ENCODE data around the gene RHOB. TPM values are rescaled to one million over a fixed set of nuclear protein-coding genes. Genes with fewer than 3 reads are reported as not detected.
A peak's percentile ranks its signal among the peaks of the same experiment; 100 is the strongest.
"Not testable (repeated sequence)": the region's sequence is repeated elsewhere in the genome, so short reads cannot be mapped to it uniquely, and the experiment has no call there.

Gene RHOB
- total and polyA plus RNA-seq, 2 of the 13 experiments (the other 11 are each of a cell fraction or from before 2014, with no cell fraction given) = 192 to 268 TPM

DNA sequence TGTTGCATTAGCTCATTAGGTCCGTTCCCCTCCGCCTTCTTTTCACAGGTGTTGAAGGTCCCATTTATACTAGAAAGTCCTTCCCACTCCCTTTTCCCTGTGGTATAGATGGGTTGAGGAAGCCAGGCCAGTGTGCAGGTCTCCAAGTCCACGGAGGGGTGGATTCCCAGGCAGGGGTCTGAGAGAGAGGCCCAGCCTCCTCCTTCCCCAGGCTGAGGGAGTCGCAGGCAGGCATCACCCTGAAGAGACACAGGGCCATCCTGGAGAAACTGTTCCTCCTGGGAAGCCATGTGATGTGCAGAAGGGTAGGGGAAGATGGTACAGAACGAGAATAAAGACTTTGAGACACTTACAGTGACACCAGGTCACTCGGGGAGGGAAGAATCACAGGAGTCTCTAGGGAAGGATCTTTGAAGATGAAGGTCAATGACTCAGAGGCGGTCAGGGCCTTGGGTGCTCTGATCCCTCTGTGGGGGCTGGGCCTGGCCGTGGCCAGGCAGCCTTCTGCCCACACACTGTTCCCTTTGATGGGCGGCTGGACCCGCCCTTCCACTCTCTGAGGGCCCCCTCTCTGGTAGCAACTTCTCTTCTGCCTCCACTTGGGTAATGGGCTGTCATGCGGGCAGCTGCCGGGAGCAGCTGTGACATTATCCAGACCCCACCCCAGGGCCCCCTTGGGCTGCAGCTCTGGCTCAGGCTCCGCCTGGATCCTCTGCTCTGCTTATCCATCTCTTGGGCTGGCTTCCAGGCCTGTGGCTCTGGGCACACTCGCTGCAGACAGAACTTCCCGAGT lies 45.1 kb downstream of the RHOB start (continued):
- no peak for TF ChIP-seq REST (IDR thresholded peaks at IDR 0.05; ENCODE audit: borderline replicate concordance in 1 of 2, low read depth in 1 of 2, low read length in 2 of 2)
- no peak for TF ChIP-seq ZNF841 (CRISPR knock-in tag; IDR thresholded peaks at IDR 0.05; ENCODE audit: borderline replicate concordance)

DNA sequence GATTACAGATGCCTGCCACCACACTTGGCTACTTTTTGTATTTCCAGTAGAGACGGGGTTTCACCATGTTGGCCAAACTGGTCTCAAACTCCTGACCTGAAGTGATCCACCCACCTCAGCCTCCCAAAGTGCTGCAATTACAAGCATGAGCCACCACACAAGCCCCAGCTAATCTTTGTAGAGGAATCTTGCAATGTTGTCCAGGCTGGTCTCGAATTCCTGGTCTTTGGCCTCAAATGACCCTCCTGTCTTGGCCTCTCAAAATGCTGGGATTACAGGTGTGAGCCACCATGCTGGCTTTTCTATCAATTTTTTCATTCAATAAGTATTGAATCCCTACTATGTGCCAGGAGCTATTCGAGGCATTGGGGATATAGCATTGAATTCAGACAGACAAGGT lies 46.2 kb downstream of the RHOB start:
- BruUV-seq (replicated peaks); DNase-seq (ENCODE audit: low spot score); in situ Hi-C loops (cut with HindIII; ENCODE audit: extremely low pct_ligation_motif_present, low pct_unique_long_range_greater_than_20kb); H3K36me3 ChIP-seq (replicated peaks in 1 of 2; ENCODE audit: control insufficient read depth in 1 of 2, insufficient read depth in 2 of 2, low read length in 2 of 2); H3K79me2 ChIP-seq (ENCODE audit: insufficient read depth, low read length); H2AFZ ChIP-seq (ENCODE audit: low read length); H3K4me3 ChIP-seq (replicated peaks in 1 of 3; ENCODE audit: insufficient read depth in 1 of 3, low read depth in 2 of 3, low read length in 3 of 3); H3K4me2 ChIP-seq (ENCODE audit: low read depth, low read length); H3K27me3 ChIP-seq (ENCODE audit: control insufficient read depth in 1 of 2, insufficient read depth in 2 of 2, low read length in 2 of 2); H3K9ac ChIP-seq (ENCODE audit: insufficient read depth, low read depth, low read length); ATAC-seq; FAIRE-seq; H3K27ac ChIP-seq (ENCODE audit: extremely low read length, insufficient read depth, low read length); H3K9me3 ChIP-seq (ENCODE audit: low read length); CTCF ChIA-PET (ENCODE audit: low intra/inter-chr PET ratio, low total read pairs); H4K20me1 ChIP-seq (ENCODE audit: insufficient read depth, low read length): not testable (repeated sequence)
- H3K4me1 ChIP-seq (ENCODE audit: insufficient read depth, low read length) = peaks cover 79% of the 10 kb centered on the region
- WGBS (ENCODE audit: low lambda C conversion rate) = 75% methylated on average over 3 of the region's 3 CpGs
- intact Hi-C loops (cut with micrococcal nuclease; ENCODE audit: unreplicated experiment) = loop anchor here (5.0 kb wide), 1 partner anchor 44 kb away; no protein-coding TSS in a partner anchor
- POLR2A ChIA-PET = interaction anchor here (0.8 to 10.1 kb wide), 2 partner anchors 43 to 100 kb away, joined by 4 to 97 read pairs; partner anchors contain the start of gene RHOB
- 0 out of 2 replicates have a peak, but pooled peaks have one; percentile 12 for TF ChIP-seq ZNF460 (CRISPR knock-in tag; IDR thresholded peaks at IDR 0.05; ENCODE audit: borderline replicate concordance)
- peak; percentile 74 for TF ChIP-seq ZNF121 (CRISPR knock-in tag; IDR thresholded peaks at IDR 0.05)
